Fibroblast of skin of left biceps (primary cell): Measurements from ENCODE around the gene BNIP2.

ENCODE experiments used
- DNase-seq, 2 experiments: peaks; one replicate each; pipeline ENCODE4 v3.0.0-alpha.2; 2013; ENCODE audit warnings: low read depth in 2 of 2

The BNIP2 gene

DNA sequence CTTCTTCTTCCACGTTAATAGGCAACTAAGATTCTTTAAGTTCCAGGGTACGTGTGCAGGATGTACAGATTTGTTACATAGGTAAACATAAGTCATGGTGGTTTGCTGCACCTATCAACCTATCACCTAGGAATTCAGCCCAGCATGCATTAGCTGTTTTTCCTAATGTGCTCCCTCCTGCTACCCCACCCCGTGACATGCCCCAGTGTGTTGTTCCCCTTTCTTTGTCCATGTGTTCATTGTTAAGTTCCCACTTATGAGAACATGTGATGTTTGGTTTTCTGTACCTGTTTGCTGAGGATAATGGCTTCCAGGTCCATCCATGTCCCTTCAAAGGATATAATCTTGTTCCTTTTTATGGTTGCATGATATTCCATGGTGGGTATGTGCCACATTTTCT lies 52.9 kb downstream of the BNIP2 start:
- DNase-seq: no peak

DNA sequence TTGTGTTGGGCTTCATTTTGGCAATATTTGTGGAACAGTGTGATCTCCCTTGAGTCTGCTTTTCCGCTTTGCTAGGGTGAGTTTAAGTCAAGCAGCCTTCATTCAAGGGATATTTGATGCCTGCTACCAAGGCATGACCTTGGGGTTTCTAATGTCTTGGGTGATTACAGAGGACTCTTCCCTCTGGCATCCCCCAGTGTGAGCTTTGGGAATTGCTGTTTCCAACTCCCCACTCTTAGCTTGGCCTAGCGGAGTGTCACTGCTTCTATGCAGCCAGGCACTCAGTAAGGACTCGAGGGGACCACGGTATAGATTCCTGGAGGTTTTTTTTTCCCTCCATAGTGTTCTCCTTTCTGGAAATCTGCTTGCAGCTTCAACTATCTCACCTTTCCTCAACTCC lies 56.4 kb downstream of the BNIP2 start:
- no peak for DNase-seq

DNA sequence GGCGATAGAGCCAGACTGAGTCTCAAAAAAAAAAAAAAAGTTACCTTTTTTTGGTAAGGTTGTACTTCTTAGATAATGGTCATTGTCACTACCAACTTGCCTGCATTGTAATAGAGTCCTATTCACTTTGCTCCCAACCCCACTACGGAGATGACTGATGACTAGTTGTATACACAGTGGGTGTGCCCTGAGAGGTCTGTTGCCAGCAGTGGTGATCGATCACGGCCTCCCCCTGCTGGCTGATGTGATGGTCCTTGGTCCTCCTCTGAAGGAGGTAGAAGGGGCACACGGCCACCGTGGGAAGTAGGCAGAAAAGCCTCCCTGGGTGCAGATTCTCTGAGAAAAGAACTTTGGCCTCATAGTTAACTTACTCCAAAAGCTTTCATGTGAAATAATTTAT lies 66.8 kb downstream of the BNIP2 start:
- no peak for DNase-seq

DNA sequence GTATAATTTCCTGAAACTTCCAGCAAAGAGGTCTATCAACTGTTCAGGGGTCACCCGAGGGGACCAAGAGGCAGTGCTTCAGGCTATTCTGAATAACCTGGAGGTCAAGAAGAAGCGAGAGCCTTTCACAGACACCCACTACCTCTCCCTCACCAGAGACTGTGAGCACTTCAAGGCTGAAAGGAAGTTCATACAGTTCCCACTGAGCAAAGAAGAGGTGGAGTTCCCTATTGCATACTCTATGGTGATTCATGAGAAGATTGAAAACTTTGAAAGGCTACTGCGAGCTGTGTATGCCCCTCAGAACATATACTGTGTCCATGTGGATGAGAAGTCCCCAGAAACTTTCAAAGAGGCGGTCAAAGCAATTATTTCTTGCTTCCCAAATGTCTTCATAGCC lies 70.7 kb downstream of the BNIP2 start:
- DNase-seq: no peak

DNA sequence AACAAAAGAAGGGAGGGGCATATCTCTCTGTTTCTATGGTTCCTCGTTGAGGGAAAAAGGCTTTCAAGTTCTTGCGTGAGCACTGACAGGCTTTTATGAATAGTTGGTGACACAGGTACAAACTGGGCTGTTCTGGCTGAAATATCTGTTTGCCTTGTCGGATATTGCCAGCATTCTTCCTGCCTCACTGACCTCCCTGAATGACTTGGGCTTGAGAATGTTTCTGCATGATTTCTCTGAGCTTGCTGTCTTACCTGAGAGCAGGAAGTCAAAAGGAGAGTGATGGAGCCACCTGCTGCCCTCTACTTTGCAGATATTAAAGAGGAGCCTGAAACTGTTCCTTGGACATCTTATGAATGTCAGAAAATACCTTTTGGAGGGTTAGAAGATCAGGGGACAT lies 72.7 kb downstream of the BNIP2 start:
- DNase-seq: no peak

DNA sequence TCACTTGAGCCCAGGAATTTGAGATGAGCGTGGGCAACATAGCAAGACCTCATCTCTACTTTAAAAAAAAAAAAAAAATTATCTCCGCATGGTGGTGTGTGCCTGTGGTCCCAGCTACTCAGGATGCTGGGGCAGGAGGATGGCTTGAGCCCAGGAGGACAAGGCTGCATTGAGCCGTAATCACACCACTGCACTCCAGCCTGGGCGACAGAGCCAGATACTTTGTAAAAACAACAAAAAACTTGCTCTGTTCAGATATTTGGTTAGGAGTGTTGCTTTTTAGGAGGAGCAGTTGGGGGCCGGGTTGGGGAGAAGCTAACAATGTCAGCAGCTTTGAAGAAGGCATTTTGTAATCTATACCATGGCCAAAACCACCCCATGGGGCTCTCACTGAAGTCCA lies 73.5 kb downstream of the BNIP2 start:
- no peak for DNase-seq

DNA sequence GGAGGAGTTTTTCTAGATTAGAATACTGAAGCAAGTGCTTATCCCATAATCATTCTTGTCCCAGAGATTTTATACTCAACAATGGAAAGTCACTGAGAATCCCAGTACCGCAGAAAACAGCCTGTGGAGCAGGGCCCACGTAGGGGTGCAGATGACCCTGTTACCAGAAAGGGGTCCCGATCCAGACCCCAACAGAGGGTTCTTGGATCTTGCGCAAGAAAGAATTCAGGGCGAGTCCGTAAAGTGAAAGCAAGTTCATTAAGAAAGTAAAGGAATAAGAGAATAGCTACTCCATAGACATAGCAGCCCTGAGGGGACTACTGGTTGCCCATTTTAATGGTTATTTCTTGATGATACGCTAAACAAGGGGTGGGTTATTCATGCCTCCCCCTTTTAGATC lies 75.0 kb downstream of the BNIP2 start:
- DNase-seq: no peak

DNA sequence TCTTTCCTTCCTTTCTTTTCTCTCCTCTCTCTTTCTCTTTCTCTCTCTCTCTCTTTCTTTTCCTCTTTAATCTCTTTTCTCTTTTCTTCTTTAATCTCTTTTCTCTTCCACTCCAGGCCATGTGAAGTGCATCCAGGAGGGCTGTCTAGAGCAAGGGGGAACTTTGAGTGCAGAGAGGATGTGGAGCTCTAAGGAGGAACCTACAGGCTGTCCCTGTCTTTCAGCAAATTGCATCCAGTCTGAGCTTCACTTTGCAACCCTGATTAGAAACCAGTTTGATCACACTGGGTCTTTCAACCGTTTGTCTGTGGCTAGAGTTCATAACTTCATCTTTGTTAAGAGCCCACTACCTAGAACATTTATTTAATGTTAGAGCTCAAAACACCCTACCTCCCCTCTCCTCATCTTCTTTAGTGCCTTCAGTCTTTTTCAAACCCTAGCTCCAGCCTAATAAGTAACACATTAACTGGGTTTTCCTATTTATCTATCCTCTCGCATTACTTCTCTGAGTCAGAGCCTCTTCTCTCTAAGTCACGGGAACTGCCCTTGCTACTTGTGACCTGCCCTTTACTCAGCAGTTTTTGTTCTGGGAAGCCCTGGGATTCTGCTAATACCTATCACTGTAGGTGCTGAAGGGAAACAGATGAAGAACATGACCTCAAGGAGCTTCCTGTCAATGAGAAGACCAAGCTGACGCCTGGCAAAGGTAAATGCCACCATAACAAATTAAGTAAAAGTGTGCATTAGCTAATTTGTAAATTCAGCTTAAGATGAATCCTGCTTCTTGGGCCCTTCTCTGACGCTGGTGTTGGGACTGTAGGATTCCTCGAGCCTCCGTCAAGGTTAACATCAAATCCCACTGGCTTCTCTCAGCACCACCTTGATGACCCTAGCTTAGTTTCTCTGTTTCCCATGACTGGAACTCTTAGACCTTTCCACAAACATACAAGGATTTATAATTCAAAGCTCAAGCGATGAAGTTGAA lies 77.6 kb downstream of the BNIP2 start, which contains the start of gene GCNT3:
Gene GCNT3 (plus strand): TSS at position 508 of the 985 bp plus-strand sequence. CDS start 6,456 bp downstream, outside the sequence.
- no peak for DNase-seq

DNA sequence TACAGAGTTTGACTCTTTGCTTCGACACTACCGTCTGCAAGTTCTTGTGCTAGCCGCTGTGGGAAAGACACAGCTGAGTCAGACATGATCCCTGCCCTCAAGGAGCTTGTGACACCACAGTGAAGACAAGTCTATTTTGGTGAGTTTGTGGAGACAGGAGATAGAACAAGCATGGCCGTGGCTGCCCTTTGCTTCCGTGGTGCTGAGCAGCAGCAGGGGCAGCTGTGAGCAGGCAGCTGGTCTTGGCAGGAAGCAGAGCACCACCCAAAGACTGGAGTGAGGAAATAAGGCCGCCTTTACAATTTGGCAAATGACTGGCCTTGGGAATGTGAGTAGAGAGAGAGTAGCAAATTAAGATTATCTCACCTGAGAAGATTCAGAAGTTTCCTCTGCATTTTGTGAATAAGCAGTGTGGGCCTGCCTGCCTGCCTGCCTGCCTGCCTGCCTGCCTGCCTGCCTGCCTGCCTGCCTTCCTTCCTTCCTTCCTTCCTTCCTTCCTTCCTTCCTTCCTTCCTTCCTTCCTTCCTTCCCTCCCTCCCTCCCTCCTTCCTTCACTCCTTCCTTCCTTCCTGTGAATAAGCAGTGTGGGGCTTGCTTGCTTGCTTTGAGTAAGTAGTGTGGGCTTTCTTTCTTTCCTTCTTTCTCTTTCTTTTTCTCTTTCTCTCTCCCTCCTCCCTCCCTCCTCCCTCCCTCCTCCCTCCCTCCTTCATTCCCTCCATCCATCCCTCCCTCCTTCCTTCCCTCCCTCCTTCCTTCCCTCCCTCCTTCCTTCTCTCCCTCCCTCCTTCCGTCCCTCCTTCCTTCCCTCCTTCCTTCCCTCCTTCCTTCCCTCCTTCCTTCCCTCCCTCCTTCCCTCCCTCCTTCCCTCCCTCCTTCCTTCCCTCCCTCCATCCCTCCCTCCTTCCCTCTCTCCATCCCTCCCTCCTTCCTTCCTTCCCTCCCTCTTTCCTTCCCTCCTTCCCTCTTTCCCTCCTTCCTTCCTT lies 79.1 kb downstream of the BNIP2 start:
- DNase-seq: no peak
